GDM1 (cell line): ENCODE results near the gene FYN.
"Not testable (repeated sequence)": the region's sequence is repeated elsewhere in the genome, so short reads cannot be mapped to it uniquely, and the experiment has no call there.

Experiments
- DNase-seq: peaks from one replicate; lab custom pipeline; 2025; lab: John Stamatoyannopoulos, UW

The FYN gene

GRCh38 chr6:111789598-111789997, 83.7 kb downstream of the FYN start:
- no peak for DNase-seq

DNA sequence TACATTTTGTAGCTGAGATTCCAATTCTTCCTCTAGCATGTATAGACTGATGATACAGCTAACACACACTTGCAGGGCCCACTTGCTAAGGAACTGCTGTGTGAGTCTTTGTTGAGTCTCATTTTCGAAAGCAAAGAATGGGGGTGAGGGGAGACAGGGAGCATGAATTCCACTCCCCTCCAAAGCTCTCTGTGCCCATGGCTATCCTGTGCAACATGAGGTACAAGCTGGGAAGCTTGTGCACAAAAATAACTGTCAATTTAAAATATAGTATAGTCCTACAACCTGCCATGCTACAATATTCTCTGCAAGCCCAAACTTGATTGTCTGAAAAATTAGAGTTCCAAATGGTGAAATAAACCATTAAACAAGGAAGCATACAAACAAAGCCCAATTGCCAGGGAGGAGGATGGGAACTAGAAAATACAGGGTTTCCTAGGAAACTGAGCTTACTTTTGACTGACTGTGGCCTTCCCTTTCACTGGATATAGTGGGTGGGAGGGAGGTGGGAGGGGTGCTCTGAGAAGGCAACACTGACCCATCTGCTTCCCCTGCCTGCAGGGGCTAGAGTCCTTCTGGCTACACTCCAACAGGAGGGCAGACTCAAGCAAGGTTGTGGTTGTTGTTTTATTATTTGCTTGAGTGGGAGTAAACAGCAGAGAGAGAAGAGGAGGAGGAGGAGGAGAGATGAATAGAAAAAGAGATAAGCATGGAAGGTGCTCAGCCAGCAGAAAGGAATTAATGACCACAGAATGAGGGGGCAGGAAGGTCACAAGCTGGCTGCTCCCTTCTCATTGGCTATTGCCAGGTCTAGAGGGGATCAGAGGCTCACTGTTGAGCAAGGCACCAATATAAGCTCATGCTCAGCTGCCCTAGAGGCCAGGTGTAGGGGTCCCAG, 84.6 kb downstream of the FYN start:
- DNase-seq: no peak

DNA sequence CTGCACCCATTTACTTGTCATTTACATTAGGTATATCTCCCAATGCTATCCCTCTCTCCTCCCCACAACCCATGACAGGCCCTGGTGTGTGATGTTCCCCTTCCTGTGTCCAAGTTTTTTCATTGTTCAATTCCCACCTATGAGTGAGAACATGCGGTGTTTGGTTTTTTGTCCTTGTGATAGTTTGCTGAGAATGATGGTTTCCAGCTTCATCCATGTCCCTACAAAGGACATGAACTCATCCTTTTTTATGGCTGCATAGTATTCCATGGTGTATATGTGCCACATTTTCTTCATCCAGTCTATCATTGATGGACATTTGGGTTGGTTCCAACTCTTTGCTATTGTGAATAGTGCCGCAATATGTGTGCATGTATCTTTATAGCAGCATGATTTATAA, 87.1 kb downstream of the FYN start:
- not testable (repeated sequence) for DNase-seq

GRCh38 chr6:111784433-111784832, 88.8 kb downstream of the FYN start:
- no peak for DNase-seq

- DNase-seq: no peak
These were observed 90.3 kb downstream of the FYN start for GRCh38 chr6:111782887-111783466.

- DNase-seq: no peak
These were observed 91.0 kb downstream of the FYN start for GRCh38 chr6:111782192-111782809.

GRCh38 chr6:111781041-111781708, 92.1 kb downstream of the FYN start:
- DNase-seq: no peak

GRCh38 chr6:111780393-111780792, 92.9 kb downstream of the FYN start:
- DNase-seq: no peak

- no peak for DNase-seq
These were observed 93.6 kb downstream of the FYN start for GRCh38 chr6:111779660-111780059.

- DNase-seq: no peak
These were observed 94.2 kb downstream of the FYN start for GRCh38 chr6:111779031-111779430.

- DNase-seq: no peak
These were observed 95.9 kb downstream of the FYN start for GRCh38 chr6:111777357-111777756.

DNA sequence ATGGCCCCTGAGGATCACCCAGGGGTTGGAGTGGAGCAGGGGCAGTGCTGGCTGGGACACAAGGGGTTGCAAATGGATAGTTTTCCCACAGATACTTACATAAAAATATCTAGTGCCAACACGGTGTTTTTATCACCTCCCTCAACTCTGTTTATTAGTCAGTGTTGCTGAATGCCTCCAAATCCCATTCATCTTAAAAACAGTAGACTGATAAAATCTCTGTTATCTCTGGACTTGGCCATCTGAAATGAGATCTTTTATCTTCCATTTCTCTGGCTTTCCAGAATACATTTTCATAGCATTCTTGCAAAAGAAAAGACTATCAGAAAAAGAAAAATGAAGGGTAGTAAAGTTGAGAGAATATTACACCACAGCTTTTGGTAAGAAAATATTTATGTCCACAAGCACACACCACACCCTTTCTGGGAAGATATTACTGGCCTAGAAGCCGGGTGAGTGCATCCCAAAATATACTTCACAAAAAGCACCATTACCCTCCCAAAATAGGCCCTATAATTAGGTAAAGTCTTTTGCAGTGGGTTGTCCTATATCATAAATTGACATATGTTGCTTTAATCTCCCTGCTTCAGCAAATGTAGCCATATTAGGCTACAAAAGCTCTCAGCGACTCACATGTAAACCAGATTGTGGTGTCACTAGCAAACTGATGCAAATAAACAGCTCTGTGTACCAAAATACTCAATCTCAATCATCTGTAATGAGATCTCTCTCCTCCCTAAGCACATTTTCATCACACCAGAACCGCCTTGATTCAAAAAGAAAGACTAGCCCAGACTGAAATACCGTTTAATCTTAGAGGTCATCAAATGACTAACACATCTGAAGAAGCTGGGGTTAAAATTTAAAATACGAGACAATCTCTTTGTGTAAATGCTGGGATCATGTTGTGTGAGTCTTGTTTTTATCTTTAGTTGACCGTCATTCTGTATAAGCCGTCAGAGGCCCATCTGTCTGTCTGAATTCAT, 96.7 kb downstream of the FYN start:
- no peak for DNase-seq

DNA sequence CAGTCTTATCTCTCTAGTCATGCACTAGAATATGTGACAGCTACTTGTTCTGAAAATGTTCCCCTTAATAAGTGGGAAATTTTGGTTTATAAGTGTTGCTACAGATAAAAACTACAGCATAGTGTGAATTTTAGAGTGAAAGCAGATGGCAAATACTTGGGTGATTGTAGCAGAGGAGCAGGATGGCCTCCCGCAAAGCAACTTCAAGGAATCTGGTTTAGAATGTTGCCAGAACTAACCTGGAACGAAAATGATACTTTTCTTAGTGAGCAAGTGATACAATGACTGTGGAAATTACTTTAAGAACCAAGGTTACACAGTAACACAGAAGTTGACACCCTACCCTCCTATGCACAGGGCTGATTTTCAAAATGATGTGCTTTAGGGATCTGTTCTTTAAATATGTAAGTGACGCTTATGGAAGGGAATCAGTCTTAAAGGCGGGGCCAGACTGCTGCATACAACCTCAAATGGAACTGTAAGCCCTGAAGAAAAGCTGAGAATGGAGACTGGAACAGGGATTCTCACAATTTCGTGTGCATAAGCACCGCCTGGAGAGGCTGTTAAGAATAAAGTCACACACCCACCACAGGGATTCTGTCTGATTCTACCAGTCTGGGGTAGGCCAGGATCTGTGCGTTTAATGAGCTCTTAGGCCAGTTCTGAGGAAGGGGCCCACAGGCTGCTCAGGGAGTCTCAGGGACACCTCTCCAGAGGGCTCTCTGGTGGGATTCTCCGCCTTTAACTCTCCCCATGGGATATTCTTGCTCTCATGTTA, 97.9 kb downstream of the FYN start:
- DNase-seq: no peak

DNA sequence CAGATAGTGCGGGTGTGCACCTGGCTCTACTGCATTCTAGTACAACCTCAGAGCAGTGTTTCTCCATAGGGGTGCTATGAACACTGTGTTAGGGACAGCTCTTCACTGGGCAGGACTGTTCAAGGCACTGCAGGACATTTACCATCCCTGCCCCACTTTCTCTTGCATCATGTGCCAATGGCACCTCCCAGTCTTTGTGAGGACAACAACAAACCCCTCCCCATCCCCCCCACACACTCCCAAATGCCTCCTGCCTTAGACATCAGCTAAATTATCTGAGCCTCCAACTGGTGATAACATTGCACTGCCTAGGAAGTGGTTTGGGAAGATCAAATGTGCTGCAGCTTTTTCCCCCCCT, 98.9 kb downstream of the FYN start:
- no peak for DNase-seq

- no peak for DNase-seq
These were observed 99.5 kb downstream of the FYN start for GRCh38 chr6:111773501-111774345.

DNA sequence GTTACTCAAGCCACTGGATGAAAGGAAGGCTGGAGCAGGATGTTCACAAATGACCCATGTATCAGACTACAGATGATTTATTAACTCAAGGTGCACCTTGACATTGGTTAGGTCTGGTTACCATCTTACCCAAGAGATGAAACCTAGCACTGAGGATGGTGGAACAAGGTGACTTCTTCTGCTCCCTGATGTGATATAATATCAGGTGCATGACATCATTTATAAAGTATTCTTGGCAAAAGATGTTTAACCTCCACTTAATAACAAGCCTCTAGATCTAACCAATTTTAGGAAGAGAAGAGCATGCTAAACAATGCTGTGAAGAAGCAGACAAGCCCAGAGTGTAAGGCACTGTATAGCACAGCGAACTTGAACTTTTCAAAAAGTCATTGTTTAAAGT, 100.9 kb downstream of the FYN start:
- DNase-seq: no peak

DNA sequence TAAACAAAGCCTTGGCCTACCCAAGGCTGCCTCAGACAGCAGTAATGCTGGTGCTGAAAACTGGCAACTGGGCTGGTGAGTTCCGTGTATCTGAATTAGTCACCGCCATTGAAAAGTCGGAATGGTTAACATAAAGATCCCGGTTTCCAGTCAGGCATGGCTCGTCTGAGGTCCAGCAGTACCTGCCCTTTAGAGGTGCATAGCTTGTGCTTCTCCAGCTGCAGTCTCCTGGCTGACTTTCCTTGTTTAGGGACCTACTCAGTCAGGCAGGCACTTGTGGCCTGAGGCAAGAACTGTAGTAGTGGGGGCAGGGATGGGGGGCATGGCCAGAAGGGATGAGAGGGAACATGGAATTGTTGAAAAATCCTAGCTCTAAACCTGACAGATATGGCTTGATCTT, 101.6 kb downstream of the FYN start:
- DNase-seq: no peak

DNA sequence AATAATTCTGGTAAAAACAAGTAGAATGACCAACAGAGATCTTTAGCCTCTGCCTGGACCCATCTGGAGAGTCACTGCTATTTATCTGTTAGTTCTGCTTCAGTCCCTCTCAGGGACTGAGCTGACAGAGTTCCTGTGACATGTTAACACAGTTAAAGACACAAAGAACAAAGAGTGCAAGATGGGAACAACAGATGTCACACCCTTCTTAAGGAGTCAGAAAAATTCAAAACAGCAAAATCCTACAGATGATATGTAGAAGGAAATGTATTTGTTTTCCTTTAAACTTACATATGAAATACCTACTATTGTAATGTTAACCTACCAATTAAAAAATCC, 102.2 kb downstream of the FYN start:
- no peak for DNase-seq

GRCh38 chr6:111770263-111771093, 102.8 kb downstream of the FYN start:
- no peak for DNase-seq
